ENCODE data around the gene CCDC82.
A peak's percentile ranks its signal among the peaks of the same experiment; 100 is the strongest.

Gene CCDC82

GRCh38 chr11:96366024-96366423 is 23.7 kb downstream of the CCDC82 start:
- no peak for DNase-seq (ENCODE audit: low read depth, low spot score)
- H3K27ac ChIP-seq, result no peak overlapping the region

GRCh38 chr11:96365493-96365892 is 24.2 kb downstream of the CCDC82 start:
- no peak for DNase-seq (ENCODE audit: low read depth, low spot score)
- no peak overlapping the region for H3K27ac ChIP-seq

- no peak overlapping the region for H3K27ac ChIP-seq
- no peak for DNase-seq (ENCODE audit: low read depth, low spot score)
Observed at GRCh38 chr11:96361778-96362177, 27.9 kb downstream of the CCDC82 start.

- no peak for DNase-seq (ENCODE audit: low read depth, low spot score)
Observed at GRCh38 chr11:96358321-96358720, 31.4 kb downstream of the CCDC82 start.

GRCh38 chr11:96357794-96358193 is 31.9 kb downstream of the CCDC82 start:
- no peak overlapping the region for H3K27ac ChIP-seq
- no peak for DNase-seq (ENCODE audit: low read depth, low spot score)

More at GRCh38 chr11:96358321-96358720, 31.4 kb downstream of the CCDC82 start:
- H3K27ac ChIP-seq, result no peak overlapping the region

GRCh38 chr11:96356848-96357247 is 32.9 kb downstream of the CCDC82 start:
- no peak overlapping the region for H3K27ac ChIP-seq
- DNase-seq (ENCODE audit: low read depth, low spot score), result no peak

- peak; percentile 40 for DNase-seq (ENCODE audit: low read depth, low spot score)
- peak within 1 kb of the TSS; percentile 72 for H3K27ac ChIP-seq
Observed at GRCh38 chr11:96342961-96343711, 46.6 kb downstream of the CCDC82 start, which contains the start of gene MAML2. Gene MAML2, minus strand, starts transcription at chr11:96343195. Its CDS starts 1,300 bp downstream, at chr11:96341895.

- H3K27ac ChIP-seq, result peak overlapping the region; percentile 72
- no peak for DNase-seq (ENCODE audit: low read depth, low spot score)
Observed at GRCh38 chr11:96342014-96342960, 47.4 kb downstream of the CCDC82 start.

GRCh38 chr11:96341211-96342013 is 48.3 kb downstream of the CCDC82 start:
- peak overlapping the region; percentile 72 for H3K27ac ChIP-seq
- no peak for DNase-seq (ENCODE audit: low read depth, low spot score)

GRCh38 chr11:96340555-96340885 is 49.2 kb downstream of the CCDC82 start:
- no peak for DNase-seq (ENCODE audit: low read depth, low spot score)
- H3K27ac ChIP-seq, result peak overlapping the region; percentile 72

- DNase-seq (ENCODE audit: low read depth, low spot score), result no peak
Observed at GRCh38 chr11:96339706-96340554, 49.8 kb downstream of the CCDC82 start.

GRCh38 chr11:96338910-96339705 is 50.6 kb downstream of the CCDC82 start:
- H3K27ac ChIP-seq, result peak overlapping the region; percentile 72
- no peak for DNase-seq (ENCODE audit: low read depth, low spot score)

More at GRCh38 chr11:96339706-96340554, 49.8 kb downstream of the CCDC82 start:
- peak overlapping the region; percentile 72 for H3K27ac ChIP-seq

GRCh38 chr11:96337541-96338431 is 51.9 kb downstream of the CCDC82 start:
- DNase-seq (ENCODE audit: low read depth, low spot score), result no peak
- no peak overlapping the region for H3K27ac ChIP-seq

- no peak for DNase-seq (ENCODE audit: low read depth, low spot score)
Observed at GRCh38 chr11:96335388-96335787, 54.3 kb downstream of the CCDC82 start.

GRCh38 chr11:96334219-96334618 is 55.5 kb downstream of the CCDC82 start:
- no peak overlapping the region for H3K27ac ChIP-seq
- DNase-seq (ENCODE audit: low read depth, low spot score), result no peak

More at GRCh38 chr11:96335388-96335787, 54.3 kb downstream of the CCDC82 start:
- H3K27ac ChIP-seq, result no peak overlapping the region

GRCh38 chr11:96333191-96333719 is 56.5 kb downstream of the CCDC82 start:
- H3K27ac ChIP-seq, result no peak overlapping the region
- no peak for DNase-seq (ENCODE audit: low read depth, low spot score)

- no peak overlapping the region for H3K27ac ChIP-seq
- DNase-seq (ENCODE audit: low read depth, low spot score), result no peak
Observed at GRCh38 chr11:96332126-96332771, 57.5 kb downstream of the CCDC82 start.
